H1 (cell line): ENCODE data around the gene ORMDL3. TPM values are rescaled to one million over a fixed set of nuclear protein-coding genes. Genes with fewer than 3 reads are reported as not detected.

Source experiments
- CTCF ChIA-PET: fragments of 300-600 bp; sonication (Branson Sonifier 250); formaldehyde crosslinking; loops from one replicate; lab custom pipeline; 2021; ENCODE audit not compliant: partially characterized antibody; lab: Charles Lee
- POLR2A ChIA-PET: fragments of 300-600 bp; sonication (Branson Sonifier 250); formaldehyde crosslinking; loops from one replicate; lab custom pipeline; 2021; ENCODE audit warnings: inconsistent platforms; ENCODE audit not compliant: partially characterized antibody; lab: Charles Lee
- DNase-seq, 2 experiments: peaks; one replicate each; pipeline versions ENCODE4 v3.0.0 to v3.0.0-alpha.2; 2010 to 2022; ENCODE audit warnings: low spot score in 2 of 2, low read depth in 1 of 2, mixed read lengths in 1 of 2
- FAIRE-seq: peaks from 2 replicates; lab custom pipeline; 2011; peaks lifted over from hg19 to GRCh38; lab: Jason Lieb, UNC
- H2AFZ ChIP-seq: 2 replicates; pipeline ENCODE4 v1.8.1; 2012; ENCODE audit warnings: low read length, inconsistent platforms
- H2AK5ac ChIP-seq: 2 replicates; pipeline ENCODE4 v1.6.1; 2013; ENCODE audit warnings: low read depth, low read length
- H2BK120ac ChIP-seq: replicated peaks from 2 replicates; pipeline ENCODE3; 2013; ENCODE audit warnings: low read depth, low read length, inconsistent platforms
- H2BK12ac ChIP-seq: 2 replicates; pipeline ENCODE4 v1.6.1; 2013; ENCODE audit warnings: low read depth, low read length
- H2BK15ac ChIP-seq: 2 replicates; pipeline ENCODE4 v1.6.1; 2013; ENCODE audit warnings: low read length
- H2BK20ac ChIP-seq: 2 replicates; pipeline ENCODE4 v1.6.1; 2013; ENCODE audit warnings: low read length
- H2BK5ac ChIP-seq: 2 replicates; pipeline ENCODE4 v1.6.1; 2013; ENCODE audit warnings: low read depth, low read length
- H3K14ac ChIP-seq: 2 replicates; pipeline ENCODE4 v1.6.1; 2013; ENCODE audit warnings: inconsistent platforms; ENCODE audit not compliant: insufficient read length
- H3K18ac ChIP-seq: 2 replicates; pipeline ENCODE4 v1.6.1; 2013; ENCODE audit warnings: low read length; ENCODE audit errors: extremely low read depth
- H3K23ac ChIP-seq: 2 replicates; pipeline ENCODE4 v1.6.1; 2013; ENCODE audit warnings: inconsistent platforms; ENCODE audit not compliant: insufficient read length
- H3K23me2 ChIP-seq: 2 replicates; pipeline ENCODE4 v1.6.1; 2013; ENCODE audit warnings: low read depth, low read length
- H3K27ac ChIP-seq: 2 replicates; pipeline ENCODE4 v1.6.1; 2011; ENCODE audit warnings: low read depth, low read length, inconsistent platforms
- H3K27me3 ChIP-seq, 4 experiments: replicated peaks in 1 of 4; 1 replicate in 1 of 4; 2 replicates in 3 of 4; pipeline versions ENCODE4 v1.6.1 to v1.8.1; 2011 to 2013; ENCODE audit warnings: low read length in 3 of 4, mild to moderate bottlenecking in 3 of 4, inconsistent platforms in 2 of 4, mixed read lengths in 2 of 4, moderate library complexity in 1 of 4; ENCODE audit not compliant: control insufficient read depth in 3 of 4, insufficient read depth in 3 of 4; ENCODE audit errors: extremely low read depth in 1 of 4
- H3K36me3 ChIP-seq, 4 experiments: 2 replicates each; pipeline versions ENCODE4 v1.6.1 to v1.8.1; 2011 to 2013; ENCODE audit warnings: mild to moderate bottlenecking in 4 of 4, low read length in 3 of 4, moderate library complexity in 2 of 4, control low read depth in 1 of 4, inconsistent platforms in 1 of 4; ENCODE audit not compliant: insufficient read depth in 4 of 4, control insufficient read depth in 2 of 4
- H3K4ac ChIP-seq: replicated peaks from 2 replicates; pipeline ENCODE3; 2013; ENCODE audit warnings: low read length, low read depth, mixed read lengths, inconsistent platforms; ENCODE audit not compliant: insufficient read length
- H3K4me1 ChIP-seq, 4 experiments: replicated peaks in 1 of 4; 1 replicate in 1 of 4; 2 replicates in 3 of 4; pipeline versions ENCODE4 v1.6.1 to v1.8.1; 2011 to 2013; ENCODE audit warnings: low read length in 3 of 4, inconsistent platforms in 2 of 4, mixed read lengths in 1 of 4; ENCODE audit not compliant: insufficient read depth in 4 of 4, control insufficient read depth in 3 of 4
- H3K4me2 ChIP-seq, 2 experiments: 2 replicates each; pipeline versions ENCODE4 v1.6.1 to v1.8.1; 2011 to 2013; ENCODE audit warnings: low read depth in 2 of 2, low read length in 2 of 2, control low read depth in 1 of 2, inconsistent platforms in 1 of 2, mild to moderate bottlenecking in 1 of 2; ENCODE audit not compliant: insufficient read depth in 1 of 2
- H3K4me3 ChIP-seq, 4 experiments: fragments of 200-600, 300-600 bp in 1 of 4; sonication (generic), shearing (Covaris generic), sonication (Bioruptor Twin) in 1 of 4; 2 replicates each; pipeline versions ENCODE4 v1.5.1 to v1.8.1; 2011 to 2016; ENCODE audit warnings: low read length in 4 of 4, low read depth in 3 of 4, control low read depth in 2 of 4, inconsistent platforms in 2 of 4, mild to moderate bottlenecking in 2 of 4, mixed read lengths in 1 of 4, moderate library complexity in 1 of 4; ENCODE audit not compliant: insufficient read depth in 2 of 4; ENCODE audit errors: extremely low read depth in 1 of 4
- H3K56ac ChIP-seq: replicated peaks from 2 replicates; pipeline ENCODE3; 2013; ENCODE audit warnings: low read depth, mild to moderate bottlenecking, mixed read lengths, low read length, inconsistent platforms; ENCODE audit not compliant: insufficient read length
- H3K79me1 ChIP-seq: 2 replicates; pipeline ENCODE4 v1.6.1; 2013; ENCODE audit warnings: low read depth, low read length, control low read depth
- H3K79me2 ChIP-seq, 2 experiments: 2 replicates each; pipeline versions ENCODE4 v1.6.1 to v1.8.1; 2012 to 2013; ENCODE audit warnings: low read length in 2 of 2, mild to moderate bottlenecking in 2 of 2, inconsistent platforms in 1 of 2; ENCODE audit not compliant: insufficient read depth in 2 of 2, control insufficient read depth in 1 of 2
- H3K9ac ChIP-seq, 4 experiments: replicated peaks in 1 of 4; 1 replicate in 1 of 4; 2 replicates in 3 of 4; pipeline versions ENCODE4 v1.6.1 to v1.8.1; 2011 to 2013; ENCODE audit warnings: low read depth in 3 of 4, low read length in 3 of 4, control low read depth in 2 of 4, mild to moderate bottlenecking in 2 of 4, moderate library complexity in 2 of 4, inconsistent platforms in 1 of 4; ENCODE audit errors: extremely low read depth in 1 of 4
- H3K9me3 ChIP-seq, 2 experiments: 2 replicates each; pipeline versions ENCODE4 v1.6.1 to v1.8.1; 2012 to 2013; ENCODE audit warnings: mild to moderate bottlenecking in 2 of 2, moderate library complexity in 2 of 2, control low read depth in 1 of 2, inconsistent platforms in 1 of 2, low read depth in 1 of 2, low read length in 1 of 2, mixed read lengths in 1 of 2; ENCODE audit not compliant: insufficient read depth in 2 of 2
- H4K20me1 ChIP-seq, 2 experiments: replicated peaks in 1 of 2; 2 replicates each; pipeline versions ENCODE3 to v1.8.1; 2011 to 2013; ENCODE audit warnings: inconsistent platforms in 2 of 2, low read length in 2 of 2, mild to moderate bottlenecking in 1 of 2; ENCODE audit not compliant: insufficient read depth in 2 of 2, control insufficient read depth in 1 of 2
- H4K5ac ChIP-seq: 2 replicates; pipeline ENCODE4 v1.6.1; 2013; ENCODE audit warnings: low read length, low read depth, mixed read lengths, inconsistent platforms; ENCODE audit not compliant: insufficient read length
- H4K8ac ChIP-seq: 2 replicates; pipeline ENCODE4 v1.8.0; 2013; ENCODE audit warnings: mild to moderate bottlenecking, moderate library complexity, low read length, inconsistent platforms; ENCODE audit not compliant: insufficient read depth; ENCODE audit errors: extremely low read depth
- H4K91ac ChIP-seq: replicated peaks from 2 replicates; pipeline ENCODE3; 2013; ENCODE audit warnings: low read length, mixed read lengths, inconsistent platforms; ENCODE audit not compliant: insufficient read length
- CEBPB ChIP-seq: IDR thresholded peaks from 2 replicates; pipeline ENCODE4 v1.6.1; 2012; ENCODE audit warnings: low read depth, low read length
- RAD21 ChIP-seq, 2 experiments: IDR thresholded peaks in 1 of 2; conservative IDR thresholded peaks in 1 of 2; 2 replicates each; pipeline ENCODE4 v1.6.1; 2011; ENCODE audit warnings: low read depth in 2 of 2, low read length in 2 of 2, improper control_type of control experiment in 1 of 2, inconsistent platforms in 1 of 2, mild to moderate bottlenecking in 1 of 2, moderate library complexity in 1 of 2
- ZNF274 ChIP-seq: IDR thresholded peaks from 2 replicates; pipeline ENCODE4 v1.7.0; 2012; ENCODE audit warnings: low read length, borderline replicate concordance; ENCODE audit errors: extremely low read depth
- WGBS, 2 experiments: shearing (Covaris generic) in 1 of 2; methylation state at CpG; one replicate each; pipeline versions ENCODE4 v1.1.6 to v1.1.7; 2013 to 2015; ENCODE audit warnings: low lambda C conversion rate in 2 of 2, mixed read lengths in 2 of 2, inconsistent platforms in 1 of 2, low coverage in 1 of 2, missing lambda C conversion rate in 1 of 2; ENCODE audit not compliant: insufficient replicate concordance in 2 of 2, insufficient coverage in 1 of 2, insufficient read length in 1 of 2; ENCODE audit errors: extremely low coverage in 1 of 2, missing lambda C conversion rate in 1 of 2; 5-methylcytosine and 5-hydroxymethylcytosine counted together
- polyA plus RNA-seq, 7 experiments: library from polyadenylated mRNA; depleted of rRNA in 3 of 7; stranded (reverse) in 5 of 7; unstranded in 2 of 7; fragments of >200 nt in 5 of 7; fragments of 200-250 nt in 2 of 7; gene quantifications; 1 replicate in 5 of 7; 2 replicates in 1 of 7; 4 replicates in 1 of 7; pipeline versions ENCODE4 v1.2.1 to v1.2.3, GENCODE V29; 2011 to 2013; ENCODE audit warnings: missing spikeins in 2 of 7, mixed read lengths in 2 of 7
- total RNA-seq: library from RNA; stranded (reverse); fragmentation: NEBNext Ultra II Directional; extraction: Animal tissue kit (Norgen Biotek cat#: 25700); gene quantifications from 2 replicates; pipeline ENCODE4 v1.2.1, GENCODE V29; 2021
- TF ChIP-seq, protein P1 (sequence below), 3 experiments: IDR thresholded peaks; 1 replicate in 2 of 3; 2 replicates in 1 of 3; pipeline versions ENCODE4 v1.5.1 to v1.6.1; 2011; ENCODE audit warnings: low read length in 3 of 3, mild to moderate bottlenecking in 3 of 3, inconsistent platforms in 2 of 3, low read depth in 1 of 3, moderate library complexity in 1 of 3; ENCODE audit not compliant: insufficient read depth in 1 of 3; ENCODE audit errors: control extremely low read depth in 1 of 3

Gene ORMDL3
- total and polyA plus RNA-seq, 2 of the 8 experiments (the other 6 are each of a cell fraction or from before 2014, with no cell fraction given), result 50.4 to 108 TPM

- Histone ChIP-seq H3K4me1 (no peaks in the 10 kb centered on the region), H3K27ac (no peak overlapping the region), H2BK20ac (no peak overlapping the region), H4K91ac (no peak overlapping the region), H3K36me3 (peaks cover 4 to 8% (median 4%) of the 10 kb centered on the region in 4 experiments; a peak in 5 of 8 replicates), H3K79me2 (no peaks in the 10 kb centered on the region), H3K79me1 (no peaks in the 10 kb centered on the region), H3K56ac (no peak overlapping the region), H2BK5ac (no peak overlapping the region), H2AK5ac (no peak overlapping the region), H3K4me2 (no peak overlapping the region), H3K23me2 (no peaks in the 10 kb centered on the region), H2BK12ac (no peak overlapping the region), H4K8ac (no peak overlapping the region), H4K5ac (no peak overlapping the region), H2AFZ (no peak overlapping the region), H4K20me1 (peaks cover 0 to 4% of the 10 kb centered on the region in 2 experiments), H3K23ac (no peak overlapping the region), H3K27me3 (no peaks in the 10 kb centered on the region), H3K14ac (no peak overlapping the region), H3K4ac (no peak overlapping the region), H3K18ac (no peak overlapping the region), H3K4me3 (no peak overlapping the region), H3K9me3 (no peaks in the 10 kb centered on the region), H2BK120ac (no peak overlapping the region), H2BK15ac (no peak overlapping the region), H3K9ac (no peak overlapping the region)
- ChIA-PET CTCF (interaction anchor here (0.6 to 1.8 kb wide), 8 partner anchors 12 to 102 kb away, joined by 3 to 4 read pairs (median 3); no protein-coding TSS in a partner anchor), POLR2A (interaction anchor here (2.1 kb wide), 1 partner anchor 9 kb away, joined by 7 read pairs; no protein-coding TSS in a partner anchor)
- 90% methylated on average over 7 of the region's 7 CpGs; no CpG with 5 or more reads in 1 of the 2 experiments for whole genome bisulfite sequencing, 2 experiments
- TF ChIP-seq, protein P1, sequence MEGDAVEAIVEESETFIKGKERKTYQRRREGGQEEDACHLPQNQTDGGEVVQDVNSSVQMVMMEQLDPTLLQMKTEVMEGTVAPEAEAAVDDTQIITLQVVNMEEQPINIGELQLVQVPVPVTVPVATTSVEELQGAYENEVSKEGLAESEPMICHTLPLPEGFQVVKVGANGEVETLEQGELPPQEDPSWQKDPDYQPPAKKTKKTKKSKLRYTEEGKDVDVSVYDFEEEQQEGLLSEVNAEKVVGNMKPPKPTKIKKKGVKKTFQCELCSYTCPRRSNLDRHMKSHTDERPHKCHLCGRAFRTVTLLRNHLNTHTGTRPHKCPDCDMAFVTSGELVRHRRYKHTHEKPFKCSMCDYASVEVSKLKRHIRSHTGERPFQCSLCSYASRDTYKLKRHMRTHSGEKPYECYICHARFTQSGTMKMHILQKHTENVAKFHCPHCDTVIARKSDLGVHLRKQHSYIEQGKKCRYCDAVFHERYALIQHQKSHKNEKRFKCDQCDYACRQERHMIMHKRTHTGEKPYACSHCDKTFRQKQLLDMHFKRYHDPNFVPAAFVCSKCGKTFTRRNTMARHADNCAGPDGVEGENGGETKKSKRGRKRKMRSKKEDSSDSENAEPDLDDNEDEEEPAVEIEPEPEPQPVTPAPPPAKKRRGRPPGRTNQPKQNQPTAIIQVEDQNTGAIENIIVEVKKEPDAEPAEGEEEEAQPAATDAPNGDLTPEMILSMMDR (IDR thresholded peaks at IDR 0.05; ENCODE audit: control extremely low read depth in 1 of 3, insufficient read depth in 1 of 3, low read depth in 1 of 3, low read length in 3 of 3), result peak; percentile 13 to 29 (median 14); a peak in 3 of 4 replicates
- TF ChIP-seq RAD21 (IDR thresholded peaks at IDR 0.05 in 1 of 2, conservative IDR thresholded peaks at IDR 0.05 in 1 of 2; ENCODE audit: low read depth in 2 of 2, low read length in 2 of 2) (peak; percentile 35 to 56; a peak in 3 of 4 replicates), ZNF274 (no peak), CEBPB (no peak)
- DNase-seq, result no peak
- no peak for FAIRE-seq
Observed at GRCh38 chr17:39916918-39917317, 10.5 kb downstream of the ORMDL3 start.
